Measurements from ENCODE around the gene BTG4. TPM values are rescaled to one million over a fixed set of nuclear protein-coding genes. Genes with fewer than 3 reads are reported as not detected.

BTG4 gene
- not detected for polyA plus RNA-seq (2013)

GRCh38 chr11:111512296-111513239 is at the start of gene BTG4:
BTG4 (minus strand) TSS chr11:111512386; CDS start chr11:111498776, 13,610 bp downstream.
- Histone ChIP-seq H3K36me3 (ENCODE audit: control insufficient read depth in 4 of 4, insufficient read depth in 4 of 4, low read length in 3 of 4) (no peaks in the 10 kb centered on the region), H3K4me1 (ENCODE audit: control extremely low read depth in 1 of 4, control insufficient read depth in 4 of 4, insufficient read depth in 4 of 4, low read length in 3 of 4) (peaks cover 0 to 10% (median 7%) of the 10 kb centered on the region in 4 experiments), H3K27ac (ENCODE audit: insufficient read depth in 1 of 2, low read depth in 1 of 2, low read length in 2 of 2, poor library complexity in 1 of 2, severe bottlenecking in 2 of 2) (no peak within 1 kb of the TSS), H3K9me3 (ENCODE audit: control extremely low read depth in 1 of 5, control insufficient read depth in 4 of 5, insufficient read depth in 2 of 5, low read depth in 1 of 5, low read length in 4 of 5) (no peaks in the 10 kb centered on the region), H3K4me3 (ENCODE audit: control insufficient read depth in 1 of 7, extremely low read depth in 1 of 7, insufficient read depth in 4 of 7, low read depth in 2 of 7, low read length in 6 of 7) (peak within 1 kb of the TSS in 6 of 7 experiments; percentile 6 to 68 (median 50)), H3K27me3 (replicated peaks in 2 of 5; ENCODE audit: control insufficient read depth in 4 of 5, insufficient read depth in 5 of 5, low read length in 4 of 5) (peaks cover 18 to 42% (median 29%) of the 10 kb centered on the region in 5 experiments)
- 2% methylated on average over 73 of the region's 90 CpGs for WGBS (ENCODE audit: insufficient coverage)
- POLR2A ChIA-PET = interaction anchor here (0.5 kb wide), 1 partner anchor 12 kb away, joined by 5 read pairs; no protein-coding TSS in a partner anchor
- CTCF ChIA-PET = interaction anchor here (1.0 to 1.7 kb wide), 5 partner anchors 39 to 74 kb away, joined by 3 to 6 read pairs (median 3); no protein-coding TSS in a partner anchor
- DNase-seq = peak; percentile 15 to 63 (median 46)

- POLR2A ChIA-PET = no interaction called here
- no peaks in the 10 kb centered on the region for H3K36me3 ChIP-seq (ENCODE audit: control insufficient read depth in 4 of 4, insufficient read depth in 4 of 4, low read length in 3 of 4)
- no peak overlapping the region for H3K4me3 ChIP-seq (ENCODE audit: control insufficient read depth in 1 of 7, extremely low read depth in 1 of 7, insufficient read depth in 4 of 7, low read depth in 2 of 7, low read length in 6 of 7)
- H3K27me3 ChIP-seq (replicated peaks in 2 of 5; ENCODE audit: control insufficient read depth in 4 of 5, insufficient read depth in 5 of 5, low read length in 4 of 5) = no peaks in the 10 kb centered on the region
- no peak for DNase-seq
- 79% methylated on average over 3 of the region's 3 CpGs for WGBS (ENCODE audit: insufficient coverage)
- no peak overlapping the region for H3K27ac ChIP-seq (ENCODE audit: insufficient read depth in 1 of 2, low read depth in 1 of 2, low read length in 2 of 2, poor library complexity in 1 of 2, severe bottlenecking in 2 of 2)
- CTCF ChIA-PET = interaction anchor here (1.0 to 5.2 kb wide), 4 partner anchors 9 to 217 kb away, joined by 3 to 47 read pairs (median 4); no protein-coding TSS in a partner anchor
- peaks cover 0 to 17% (median 4%) of the 10 kb centered on the region in 4 experiments for H3K4me1 ChIP-seq (ENCODE audit: control extremely low read depth in 1 of 4, control insufficient read depth in 4 of 4, insufficient read depth in 4 of 4, low read length in 3 of 4)
- H3K9me3 ChIP-seq (ENCODE audit: control extremely low read depth in 1 of 5, control insufficient read depth in 4 of 5, insufficient read depth in 2 of 5, low read depth in 1 of 5, low read length in 4 of 5) = no peaks in the 10 kb centered on the region
These were observed 49.7 kb upstream of the BTG4 start for GRCh38 chr11:111561791-111562325.

DNA sequence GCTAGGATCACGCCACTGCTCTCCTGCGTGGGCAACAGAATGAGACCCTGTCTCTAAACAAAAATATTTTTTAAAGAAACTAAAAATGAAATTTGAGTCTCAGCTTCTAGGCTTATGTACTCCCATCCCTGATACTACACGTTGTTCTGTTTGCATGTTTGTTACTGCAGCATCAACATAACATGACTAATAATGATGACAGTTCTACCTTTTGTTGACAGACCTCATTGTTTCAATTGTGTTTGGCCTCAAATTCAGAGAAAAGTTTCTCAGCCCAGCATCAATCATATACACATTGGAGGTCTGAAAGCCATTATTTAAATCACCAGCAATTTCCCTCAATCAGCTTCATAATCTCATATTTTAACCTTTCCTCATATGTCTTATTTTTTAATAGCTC is 49.1 kb upstream of the BTG4 start:
- DNase-seq = no peak
- ChIA-PET CTCF (interaction anchor here (1.1 to 5.2 kb wide), 2 partner anchors 18 to 217 kb away, joined by 3 to 47 read pairs; no protein-coding TSS in a partner anchor), POLR2A (no interaction called here)
- Histone ChIP-seq H3K4me1 (ENCODE audit: control extremely low read depth in 1 of 4, control insufficient read depth in 4 of 4, insufficient read depth in 4 of 4, low read length in 3 of 4) (peaks cover 0 to 17% (median 4%) of the 10 kb centered on the region in 4 experiments), H3K9me3 (ENCODE audit: control extremely low read depth in 1 of 5, control insufficient read depth in 4 of 5, insufficient read depth in 2 of 5, low read depth in 1 of 5, low read length in 4 of 5) (peaks cover 0 to under 1% (median 0%) of the 10 kb centered on the region in 5 experiments), H3K4me3 (ENCODE audit: control insufficient read depth in 1 of 7, extremely low read depth in 1 of 7, insufficient read depth in 4 of 7, low read depth in 2 of 7, low read length in 6 of 7) (no peak overlapping the region), H3K27me3 (replicated peaks in 2 of 5; ENCODE audit: control insufficient read depth in 4 of 5, insufficient read depth in 5 of 5, low read length in 4 of 5) (no peaks in the 10 kb centered on the region), H3K27ac (ENCODE audit: insufficient read depth in 1 of 2, low read depth in 1 of 2, low read length in 2 of 2, poor library complexity in 1 of 2, severe bottlenecking in 2 of 2) (no peak overlapping the region), H3K36me3 (ENCODE audit: control insufficient read depth in 4 of 4, insufficient read depth in 4 of 4, low read length in 3 of 4) (no peaks in the 10 kb centered on the region)
- WGBS (ENCODE audit: insufficient coverage) = 93% methylated on average over 3 of the region's 3 CpGs

DNA sequence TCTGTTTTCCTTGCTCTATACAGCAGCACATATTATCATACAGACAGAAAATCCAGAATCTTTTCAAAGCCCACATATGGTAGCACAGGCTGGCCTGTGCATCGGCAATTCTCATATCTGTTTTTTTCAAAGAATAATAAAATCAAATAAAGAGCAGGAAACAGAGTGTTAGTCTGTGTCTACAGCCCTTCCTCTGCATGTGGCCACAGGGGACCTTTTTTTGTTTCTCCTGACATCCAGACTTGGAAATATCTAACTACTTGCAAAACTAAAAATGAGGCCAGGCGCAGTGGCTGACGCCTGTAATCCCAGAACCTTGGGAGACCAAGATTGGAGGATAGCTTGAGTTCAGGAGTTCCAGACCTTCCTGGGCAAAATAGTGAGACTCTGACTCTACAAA is 48.6 kb upstream of the BTG4 start:
- H3K4me1 ChIP-seq (ENCODE audit: control extremely low read depth in 1 of 4, control insufficient read depth in 4 of 4, insufficient read depth in 4 of 4, low read length in 3 of 4) = peaks cover 0 to 17% (median 4%) of the 10 kb centered on the region in 4 experiments
- H3K27me3 ChIP-seq (replicated peaks in 2 of 5; ENCODE audit: control insufficient read depth in 4 of 5, insufficient read depth in 5 of 5, low read length in 4 of 5) = no peaks in the 10 kb centered on the region
- no peak overlapping the region for H3K4me3 ChIP-seq (ENCODE audit: control insufficient read depth in 1 of 7, extremely low read depth in 1 of 7, insufficient read depth in 4 of 7, low read depth in 2 of 7, low read length in 6 of 7)
- peaks cover 0 to 4% (median 2%) of the 10 kb centered on the region in 4 experiments for H3K36me3 ChIP-seq (ENCODE audit: control insufficient read depth in 4 of 4, insufficient read depth in 4 of 4, low read length in 3 of 4)
- no peak for DNase-seq
- POLR2A ChIA-PET = no interaction called here
- peaks cover 0 to 6% (median 0%) of the 10 kb centered on the region in 5 experiments for H3K9me3 ChIP-seq (ENCODE audit: control extremely low read depth in 1 of 5, control insufficient read depth in 4 of 5, insufficient read depth in 2 of 5, low read depth in 1 of 5, low read length in 4 of 5)
- WGBS (ENCODE audit: insufficient coverage) = 70% methylated on average over 3 of the region's 3 CpGs
- CTCF ChIA-PET = interaction anchor here (1.1 to 5.2 kb wide), 2 partner anchors 18 to 218 kb away, joined by 3 to 47 read pairs; no protein-coding TSS in a partner anchor
- no peak overlapping the region for H3K27ac ChIP-seq (ENCODE audit: insufficient read depth in 1 of 2, low read depth in 1 of 2, low read length in 2 of 2, poor library complexity in 1 of 2, severe bottlenecking in 2 of 2)

- Histone ChIP-seq H3K27me3 (replicated peaks in 2 of 5; ENCODE audit: control insufficient read depth in 4 of 5, insufficient read depth in 5 of 5, low read length in 4 of 5) (no peaks in the 10 kb centered on the region), H3K4me3 (ENCODE audit: control insufficient read depth in 1 of 7, extremely low read depth in 1 of 7, insufficient read depth in 4 of 7, low read depth in 2 of 7, low read length in 6 of 7) (no peak overlapping the region), H3K9me3 (ENCODE audit: control extremely low read depth in 1 of 5, control insufficient read depth in 4 of 5, insufficient read depth in 2 of 5, low read depth in 1 of 5, low read length in 4 of 5) (peaks cover 0 to 9% (median 0%) of the 10 kb centered on the region in 5 experiments), H3K36me3 (ENCODE audit: control insufficient read depth in 4 of 4, insufficient read depth in 4 of 4, low read length in 3 of 4) (peaks cover 0 to 7% (median 2%) of the 10 kb centered on the region in 4 experiments), H3K27ac (ENCODE audit: insufficient read depth in 1 of 2, low read depth in 1 of 2, low read length in 2 of 2, poor library complexity in 1 of 2, severe bottlenecking in 2 of 2) (no peak overlapping the region), H3K4me1 (ENCODE audit: control extremely low read depth in 1 of 4, control insufficient read depth in 4 of 4, insufficient read depth in 4 of 4, low read length in 3 of 4) (peaks cover 0 to 17% (median 4%) of the 10 kb centered on the region in 4 experiments)
- DNase-seq = peak in 2 of 3 donors; percentile 14 to 44
- POLR2A ChIA-PET = interaction anchor here (0.6 to 0.7 kb wide), 2 partner anchors 226 to 437 kb away, joined by 3 to 5 read pairs; no protein-coding TSS in a partner anchor
- CTCF ChIA-PET = interaction anchor here (5.2 kb wide), 1 partner anchor 219 kb away, joined by 47 read pairs; no protein-coding TSS in a partner anchor
- 73% methylated on average over 9 of the region's 11 CpGs for WGBS (ENCODE audit: insufficient coverage)
These were observed 47.7 kb upstream of the BTG4 start for GRCh38 chr11:111559800-111560464.

GRCh38 chr11:111557425-111558111 is 45.4 kb upstream of the BTG4 start:
- 100% methylated on average over 2 of the region's 5 CpGs for whole genome bisulfite sequencing (ENCODE audit: insufficient coverage)
- POLR2A ChIA-PET = no interaction called here
- Histone ChIP-seq H3K27ac (ENCODE audit: insufficient read depth in 1 of 2, low read depth in 1 of 2, low read length in 2 of 2, poor library complexity in 1 of 2, severe bottlenecking in 2 of 2) (no peak overlapping the region), H3K9me3 (ENCODE audit: control extremely low read depth in 1 of 5, control insufficient read depth in 4 of 5, insufficient read depth in 2 of 5, low read depth in 1 of 5, low read length in 4 of 5) (peaks cover 0 to 9% (median 0%) of the 10 kb centered on the region in 5 experiments), H3K27me3 (replicated peaks in 2 of 5; ENCODE audit: control insufficient read depth in 4 of 5, insufficient read depth in 5 of 5, low read length in 4 of 5) (no peaks in the 10 kb centered on the region), H3K36me3 (ENCODE audit: control insufficient read depth in 4 of 4, insufficient read depth in 4 of 4, low read length in 3 of 4) (peaks cover 0 to 7% (median 2%) of the 10 kb centered on the region in 4 experiments), H3K4me1 (ENCODE audit: control extremely low read depth in 1 of 4, control insufficient read depth in 4 of 4, insufficient read depth in 4 of 4, low read length in 3 of 4) (peaks cover 0 to 14% (median 4%) of the 10 kb centered on the region in 4 experiments), H3K4me3 (ENCODE audit: control insufficient read depth in 1 of 7, extremely low read depth in 1 of 7, insufficient read depth in 4 of 7, low read depth in 2 of 7, low read length in 6 of 7) (no peak overlapping the region)
- no peak for DNase-seq
- CTCF ChIA-PET = interaction anchor here (1.4 kb wide), 1 partner anchor 221 kb away, joined by 4 read pairs; no protein-coding TSS in a partner anchor
